K562 (cell line): ENCODE results near the gene MAD2L1BP.

ENCODE experiments used
- FOS ChIP-seq: IDR thresholded peaks from 3 replicates; pipeline ENCODE4 v1.6.1; 2011; ENCODE audit not compliant: insufficient read length; ENCODE audit errors: extremely low read depth
- NONO ChIP-seq, 2 experiments: fragments of 200-400 bp in 1 of 2; fragments of 450-650 bp in 1 of 2; formaldehyde crosslinking in 1 of 2; IDR thresholded peaks; 2 replicates each; pipeline ENCODE4 v1.6.1; 2017; ENCODE audit warnings: low read depth in 2 of 2, mild to moderate bottlenecking in 2 of 2, moderate library complexity in 2 of 2, low read length in 1 of 2
- POLR2A ChIP-seq: fragments of 450-650 bp; conservative IDR thresholded peaks from 2 replicates; pipeline ENCODE4 v1.6.1; 2016
- REST ChIP-seq, 2 experiments: fragments of 450-650 bp; formaldehyde crosslinking in 1 of 2; IDR thresholded peaks; 2 replicates each; pipeline versions ENCODE4 v1.4.0 to v1.6.1; 2014 to 2020; ENCODE audit warnings: mild to moderate bottlenecking in 2 of 2, borderline replicate concordance in 1 of 2, low read depth in 1 of 2
- TAF7 ChIP-seq: fragments of 450-650 bp; IDR thresholded peaks from 2 replicates; pipeline ENCODE4 v1.6.1; 2016; ENCODE audit warnings: missing genetic modification characterization, missing compliant biosample characterization
- TFAP4 ChIP-seq: sonication (generic); formaldehyde crosslinking; IDR thresholded peaks from 2 replicates; pipeline ENCODE4 v1.8.0; 2022; ENCODE audit warnings: missing genetic modification reagents, mild to moderate bottlenecking, moderate library complexity, borderline replicate concordance
- ZBTB33 ChIP-seq: sonication (generic); formaldehyde crosslinking; IDR thresholded peaks from 2 replicates; pipeline ENCODE4 v1.8.1; 2023; ENCODE audit warnings: mild to moderate bottlenecking, missing genetic modification reagents
- ZNF12 ChIP-seq: sonication (generic); formaldehyde crosslinking; IDR thresholded peaks from 2 replicates; pipeline ENCODE4 v1.4.0; 2020; ENCODE audit warnings: mild to moderate bottlenecking, missing genetic modification reagents
- TF ChIP-seq, protein P1 (sequence below), 3 experiments: IDR thresholded peaks in 2 of 3; conservative IDR thresholded peaks in 1 of 3; 2 replicates each; pipeline ENCODE4 v1.5.1; 2011 to 2012; ENCODE audit warnings: low read length in 3 of 3, mild to moderate bottlenecking in 3 of 3, control low read depth in 2 of 3, improper control_type of control experiment in 1 of 3, inconsistent platforms in 1 of 3, low read depth in 1 of 3, mixed read lengths in 1 of 3, moderate library complexity in 1 of 3; ENCODE audit not compliant: insufficient read depth in 2 of 3
- TF ChIP-seq, protein P2 (sequence below): fragments of 450-650 bp; formaldehyde crosslinking; IDR thresholded peaks from 2 replicates; pipeline ENCODE4 v1.4.0; 2022; ENCODE audit warnings: missing genetic modification characterization

- TF ChIP-seq ZBTB33 (CRISPR knock-in tag) (no peak), TFAP4 (CRISPR knock-in tag) (no peak), POLR2A (no peak), NONO (IDR thresholded peaks at IDR 0.05; ENCODE audit: low read depth in 2 of 2, low read length in 1 of 2) (no peak), FOS (no peak), REST (IDR thresholded peaks at IDR 0.05; ENCODE audit: borderline replicate concordance) (no peak), REST (CRISPR knock-in tag; IDR thresholded peaks at IDR 0.05; ENCODE audit: low read depth) (no peak), ZNF12 (no peak), TAF7 (tag) (no peak)
- TF ChIP-seq, protein P1, sequence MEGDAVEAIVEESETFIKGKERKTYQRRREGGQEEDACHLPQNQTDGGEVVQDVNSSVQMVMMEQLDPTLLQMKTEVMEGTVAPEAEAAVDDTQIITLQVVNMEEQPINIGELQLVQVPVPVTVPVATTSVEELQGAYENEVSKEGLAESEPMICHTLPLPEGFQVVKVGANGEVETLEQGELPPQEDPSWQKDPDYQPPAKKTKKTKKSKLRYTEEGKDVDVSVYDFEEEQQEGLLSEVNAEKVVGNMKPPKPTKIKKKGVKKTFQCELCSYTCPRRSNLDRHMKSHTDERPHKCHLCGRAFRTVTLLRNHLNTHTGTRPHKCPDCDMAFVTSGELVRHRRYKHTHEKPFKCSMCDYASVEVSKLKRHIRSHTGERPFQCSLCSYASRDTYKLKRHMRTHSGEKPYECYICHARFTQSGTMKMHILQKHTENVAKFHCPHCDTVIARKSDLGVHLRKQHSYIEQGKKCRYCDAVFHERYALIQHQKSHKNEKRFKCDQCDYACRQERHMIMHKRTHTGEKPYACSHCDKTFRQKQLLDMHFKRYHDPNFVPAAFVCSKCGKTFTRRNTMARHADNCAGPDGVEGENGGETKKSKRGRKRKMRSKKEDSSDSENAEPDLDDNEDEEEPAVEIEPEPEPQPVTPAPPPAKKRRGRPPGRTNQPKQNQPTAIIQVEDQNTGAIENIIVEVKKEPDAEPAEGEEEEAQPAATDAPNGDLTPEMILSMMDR (IDR thresholded peaks at IDR 0.05 in 2 of 3, conservative IDR thresholded peaks at IDR 0.05 in 1 of 3; ENCODE audit: insufficient read depth in 2 of 3, low read depth in 1 of 3, low read length in 3 of 3) = no peak
- TF ChIP-seq, protein P2, sequence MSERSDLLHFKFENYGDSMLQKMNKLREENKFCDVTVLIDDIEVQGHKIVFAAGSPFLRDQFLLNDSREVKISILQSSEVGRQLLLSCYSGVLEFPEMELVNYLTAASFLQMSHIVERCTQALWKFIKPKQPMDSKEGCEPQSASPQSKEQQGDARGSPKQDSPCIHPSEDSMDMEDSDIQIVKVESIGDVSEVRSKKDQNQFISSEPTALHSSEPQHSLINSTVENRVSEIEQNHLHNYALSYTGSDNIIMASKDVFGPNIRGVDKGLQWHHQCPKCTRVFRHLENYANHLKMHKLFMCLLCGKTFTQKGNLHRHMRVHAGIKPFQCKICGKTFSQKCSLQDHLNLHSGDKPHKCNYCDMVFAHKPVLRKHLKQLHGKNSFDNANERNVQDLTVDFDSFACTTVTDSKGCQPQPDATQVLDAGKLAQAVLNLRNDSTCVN (CRISPR knock-in tag) = no peak
Observed at GRCh38 chr6:43674921-43675320, 39.3 kb downstream of the MAD2L1BP start.
